HG03175 (cell line): ENCODE data around the gene TSSK2.
A peak's percentile ranks its signal among the peaks of the same experiment; 100 is the strongest.
"Not testable (repeated sequence)": the region's sequence is repeated elsewhere in the genome, so short reads cannot be mapped to it uniquely, and the experiment has no call there.

Source experiments
- ATAC-seq: cut with Tn5 transposase; IDR thresholded peaks from one replicate; pipeline ENCODE4 v1.9.1; 2021; ENCODE audit warnings: mild to moderate bottlenecking, moderate library complexity; ENCODE audit not compliant: unreplicated experiment

TSSK2 gene

GRCh38 chr22:19138217-19139000, 7.3 kb downstream of the TSSK2 start:
- ATAC-seq, result no peak

GRCh38 chr22:19139001-19139356, 7.9 kb downstream of the TSSK2 start:
- ATAC-seq, result no peak

DNA sequence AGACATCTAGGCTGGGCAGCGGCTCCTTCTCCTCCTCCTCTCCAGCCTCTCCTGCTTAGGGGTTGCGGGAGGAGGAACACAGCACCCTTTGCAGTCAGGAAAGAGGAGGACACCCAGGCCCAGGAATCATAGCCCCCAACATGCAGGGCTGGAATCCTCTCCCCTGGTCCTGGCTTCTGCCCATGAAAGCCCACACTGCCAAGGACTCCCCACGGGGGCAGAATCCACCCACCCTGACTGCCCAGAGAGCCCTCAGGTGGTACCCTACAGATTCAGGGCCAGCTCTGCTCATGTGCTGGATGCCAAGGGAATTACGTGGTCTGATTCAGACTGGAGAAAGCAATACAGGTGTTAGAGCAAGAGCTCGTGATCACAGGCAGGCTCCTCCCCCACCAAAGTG, 8.9 kb downstream of the TSSK2 start:
- no peak for ATAC-seq

DNA sequence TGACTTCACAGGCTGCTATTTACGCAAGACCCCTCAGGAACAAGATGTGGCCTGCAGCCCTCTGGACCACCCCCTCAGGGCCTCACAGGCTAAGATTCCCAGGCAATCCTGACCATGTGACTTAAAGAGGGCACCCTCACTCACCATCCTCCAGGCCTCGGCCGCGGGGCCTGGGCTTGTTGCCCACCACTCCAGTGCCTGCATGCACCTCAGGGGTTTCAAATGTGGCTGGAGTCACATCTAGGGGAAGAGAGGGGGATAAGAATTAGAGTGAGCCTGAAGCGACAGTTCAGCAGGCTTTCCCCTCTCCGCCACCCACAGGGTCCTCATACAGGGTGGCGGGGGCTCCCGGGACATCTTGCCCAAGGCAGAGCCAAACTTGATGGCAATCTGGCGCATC, 11.3 kb downstream of the TSSK2 start:
- no peak for ATAC-seq

DNA sequence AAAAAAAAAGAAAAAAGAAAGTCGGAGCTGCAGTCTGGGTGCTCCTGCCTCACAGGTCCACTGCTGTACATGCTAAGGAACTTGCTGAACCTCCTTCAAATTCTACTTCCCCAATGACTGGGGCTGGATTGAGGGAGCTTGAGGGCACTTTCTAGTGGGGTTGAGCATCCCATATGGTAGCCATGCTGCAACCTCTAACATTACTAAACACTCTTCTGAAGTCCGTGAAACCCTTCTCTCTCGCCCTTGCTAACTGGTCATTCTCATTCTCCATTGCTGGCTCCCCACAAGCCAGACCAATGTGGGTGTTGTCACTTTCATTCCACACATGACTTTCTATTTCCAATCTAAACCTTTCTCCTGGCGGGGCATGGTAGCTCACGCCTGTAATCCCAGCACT, 12.1 kb downstream of the TSSK2 start:
- ATAC-seq, result no peak

- peak; percentile 7 for ATAC-seq
These were observed 12.9 kb downstream of the TSSK2 start for GRCh38 chr22:19143967-19144400.

DNA sequence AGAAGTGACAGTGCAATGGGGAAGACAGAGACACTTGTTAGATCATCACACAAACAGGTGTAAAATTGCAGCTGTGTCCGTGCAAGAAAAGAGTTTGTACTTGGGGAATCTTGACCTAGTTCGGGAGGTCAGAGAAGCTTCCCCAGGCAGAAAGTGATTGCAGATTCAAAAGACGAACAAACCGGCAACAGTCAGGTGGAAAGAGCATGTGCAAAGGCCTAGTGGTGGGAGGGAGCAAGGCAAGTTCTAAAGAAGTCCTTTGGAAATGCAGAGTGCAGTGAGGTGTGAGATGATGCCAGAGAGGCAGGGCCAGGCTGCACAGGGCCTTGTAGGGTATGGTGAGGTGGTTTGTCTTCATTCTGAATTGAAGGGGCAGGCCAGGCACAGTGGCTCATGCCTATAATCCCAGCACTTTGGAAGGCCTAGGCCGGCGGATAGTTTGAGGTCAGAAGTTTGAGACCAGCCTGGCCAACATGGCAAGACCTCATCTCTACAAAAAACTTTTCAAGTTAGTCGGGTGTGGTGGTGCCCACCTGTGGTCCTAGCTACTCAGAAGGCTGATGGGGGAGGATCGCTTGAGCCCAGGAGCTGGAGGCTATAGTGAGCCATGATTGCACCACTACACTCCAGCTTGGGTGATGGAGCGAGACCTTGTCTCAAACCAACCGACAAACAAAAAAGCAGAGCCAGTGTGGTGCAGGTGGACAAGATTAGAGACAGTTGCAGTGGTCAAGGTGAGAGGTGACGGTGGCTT, 15.3 kb downstream of the TSSK2 start:
- ATAC-seq, result no peak

DNA sequence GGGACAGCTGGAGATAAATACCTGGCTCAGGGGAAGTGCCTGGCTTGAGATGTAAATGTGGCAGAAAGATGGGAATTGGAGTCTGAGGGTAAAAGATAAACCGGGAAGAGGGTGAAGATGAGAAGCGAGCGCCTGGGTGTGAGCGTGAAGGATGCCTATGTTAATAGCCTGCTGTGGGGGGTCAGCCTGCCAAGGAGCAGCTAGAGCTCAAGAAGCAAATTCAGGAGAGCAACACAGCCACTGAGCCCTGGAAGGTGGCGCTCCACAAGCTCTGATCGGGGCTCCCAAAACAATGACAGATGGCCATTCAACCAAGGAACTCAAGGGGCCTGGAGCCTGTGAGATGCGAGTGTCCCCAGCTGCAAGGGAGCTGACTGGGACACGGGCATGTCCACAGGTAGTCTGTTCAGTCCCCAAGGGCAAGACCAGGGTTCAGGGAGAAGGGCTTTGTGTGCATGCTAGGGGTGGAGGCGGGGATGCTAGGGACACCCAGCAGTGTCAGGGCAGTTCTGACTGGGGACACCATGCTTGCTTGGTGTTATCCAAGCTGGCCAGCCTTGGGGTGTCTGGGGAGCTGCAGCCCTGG, 16.2 kb downstream of the TSSK2 start:
- no peak for ATAC-seq

DNA sequence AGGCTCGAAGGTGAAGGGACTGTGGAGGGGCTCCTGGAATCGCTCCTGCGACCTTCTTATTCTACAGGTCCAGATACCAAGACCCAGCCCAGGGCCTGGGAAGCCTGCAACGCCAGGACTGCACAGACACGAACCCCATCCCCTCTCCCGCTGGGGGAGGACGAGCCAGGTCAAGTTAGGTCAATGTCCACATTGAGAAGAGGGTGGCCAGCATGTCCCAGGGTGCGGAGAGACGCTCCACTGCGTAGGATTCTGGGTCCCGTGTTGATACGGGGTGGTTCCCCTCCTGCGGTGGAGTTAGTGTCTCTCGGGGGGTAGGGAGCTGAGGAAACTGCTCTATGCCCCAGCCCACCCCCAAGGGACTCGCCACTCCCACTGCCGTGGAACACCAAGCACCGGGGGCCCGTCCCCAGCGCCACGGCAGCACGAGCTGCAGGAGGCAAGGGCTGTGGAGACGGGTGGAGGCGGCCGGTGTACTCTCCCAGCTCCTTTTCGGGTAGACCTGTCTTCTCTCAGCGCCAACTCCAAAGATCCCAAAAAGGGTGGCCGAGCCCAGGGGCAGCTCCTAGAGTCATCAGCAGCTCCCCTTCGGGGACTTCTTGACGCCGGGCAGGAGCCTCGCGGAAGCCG, 17.4 kb downstream of the TSSK2 start:
- no peak for ATAC-seq

DNA sequence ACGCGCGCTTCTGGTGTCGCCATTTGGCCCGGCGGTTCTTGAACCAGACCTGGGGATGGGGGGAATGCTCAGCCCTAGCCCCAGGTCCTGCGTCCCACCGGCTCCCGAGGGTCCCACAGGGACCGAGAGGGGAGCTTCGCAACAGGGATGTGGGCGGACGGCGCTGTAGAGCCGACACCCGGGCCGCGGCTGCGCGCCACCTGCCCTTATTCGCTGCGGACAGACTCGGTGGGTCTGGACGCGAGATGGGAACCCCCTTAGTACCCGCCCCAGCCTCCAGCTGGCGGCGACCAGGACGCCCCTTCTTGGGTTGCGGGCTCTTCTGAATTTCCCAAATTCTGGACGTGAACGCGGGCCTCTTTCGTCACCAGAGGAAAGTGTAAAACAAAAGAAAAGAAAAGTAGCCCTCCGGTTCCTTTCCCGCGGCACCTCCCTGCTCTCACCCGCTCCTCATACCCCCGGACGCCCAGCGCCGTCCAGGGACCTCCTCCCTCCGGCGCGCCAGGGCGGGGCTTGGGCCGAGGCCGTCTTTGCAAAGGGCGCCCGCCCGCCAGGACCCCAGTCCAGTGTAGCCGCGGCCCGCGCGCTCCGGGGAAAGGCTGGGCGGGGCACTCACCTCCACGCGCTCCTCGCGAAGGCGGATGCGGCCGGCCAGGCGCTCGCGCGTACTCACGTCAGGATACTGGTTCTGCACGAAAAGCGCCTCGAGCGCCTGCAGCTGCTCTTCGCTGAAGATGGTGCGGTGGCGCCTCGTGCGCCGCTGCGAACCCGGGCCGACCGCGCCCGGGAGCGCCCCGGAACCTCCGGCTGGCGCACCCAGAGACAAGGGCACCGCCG, 18.2 kb downstream of the TSSK2 start:
- no peak for ATAC-seq

GRCh38 chr22:19149991-19150390, 18.9 kb downstream of the TSSK2 start, which contains the start of gene GSC2:
Gene GSC2, minus strand, starts transcription at chr22:19150292. Its CDS starts 9 bp downstream, at chr22:19150283.
- ATAC-seq, result no peak

GRCh38 chr22:19150482-19151328, 19.6 kb downstream of the TSSK2 start:
- no peak for ATAC-seq

DNA sequence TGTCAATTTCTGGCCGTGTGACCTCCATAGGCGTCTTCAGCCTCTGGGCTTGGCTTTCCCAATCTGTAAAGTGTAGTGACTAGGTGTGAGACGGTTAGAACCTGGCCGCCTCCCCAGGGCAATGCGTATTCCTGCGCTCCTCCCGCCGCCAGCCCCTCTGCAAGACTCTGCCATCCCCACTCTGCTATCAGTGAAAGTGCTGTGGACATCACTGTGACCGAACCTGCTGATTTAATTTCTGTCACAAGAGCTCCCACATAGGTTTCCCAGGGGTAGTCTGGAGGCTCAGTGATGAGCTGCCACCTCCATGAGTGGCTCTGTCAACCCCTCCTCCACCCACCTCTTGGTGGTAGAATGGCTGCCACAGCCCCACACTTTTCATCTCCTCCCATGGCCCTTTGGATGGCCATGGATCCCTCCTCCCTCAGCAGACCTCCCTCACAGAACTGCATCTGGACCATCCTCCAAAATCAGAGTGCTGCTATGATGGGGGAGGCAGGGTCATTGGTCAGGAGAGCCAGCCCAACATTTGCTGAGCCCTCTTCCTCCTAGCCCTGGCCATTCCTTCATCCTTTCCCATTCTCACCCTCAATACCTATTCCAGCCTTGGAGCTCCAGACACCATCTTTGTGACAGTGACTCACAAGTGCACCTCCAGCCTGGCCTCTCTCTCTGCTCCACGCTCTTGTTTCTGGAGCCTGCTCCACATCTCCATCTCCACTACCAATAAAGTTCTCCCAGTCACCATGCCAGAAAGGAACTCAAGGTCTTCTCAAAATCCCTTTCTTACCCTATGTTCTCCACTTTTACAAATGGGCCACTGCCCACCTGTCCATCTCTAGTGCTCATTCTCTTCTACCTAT, 20.5 kb downstream of the TSSK2 start:
- no peak for ATAC-seq

- no peak for ATAC-seq
These were observed 22.1 kb downstream of the TSSK2 start for GRCh38 chr22:19152942-19153883.

- ATAC-seq, result not testable (repeated sequence)
These were observed 25.0 kb downstream of the TSSK2 start for GRCh38 chr22:19156109-19156508.

GRCh38 chr22:19158649-19159048, 27.5 kb downstream of the TSSK2 start:
- ATAC-seq, result not testable (repeated sequence)

DNA sequence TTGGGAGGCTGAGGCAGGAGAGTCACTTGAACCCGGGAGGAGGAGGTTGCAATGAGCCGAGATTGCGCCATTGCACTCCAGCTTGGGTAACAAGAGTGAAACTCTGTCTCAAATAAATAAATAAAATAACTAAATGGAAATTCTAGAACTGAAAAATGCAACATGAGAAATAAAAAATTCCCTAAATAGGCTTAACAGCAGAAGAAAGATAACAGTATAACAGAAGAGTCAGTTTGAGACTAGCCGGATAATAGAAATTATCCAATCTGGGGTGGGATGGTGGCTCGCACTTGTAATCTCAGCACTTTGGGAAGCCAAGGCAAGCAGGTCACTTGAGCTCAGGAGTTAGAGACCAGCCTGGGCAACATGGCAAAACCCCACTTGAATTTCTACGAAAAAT, 33.3 kb downstream of the TSSK2 start:
- ATAC-seq, result no peak

- no peak for ATAC-seq
These were observed 35.3 kb downstream of the TSSK2 start for GRCh38 chr22:19166421-19166820.
